ENCODE measurements around the gene BEND5.

DNA sequence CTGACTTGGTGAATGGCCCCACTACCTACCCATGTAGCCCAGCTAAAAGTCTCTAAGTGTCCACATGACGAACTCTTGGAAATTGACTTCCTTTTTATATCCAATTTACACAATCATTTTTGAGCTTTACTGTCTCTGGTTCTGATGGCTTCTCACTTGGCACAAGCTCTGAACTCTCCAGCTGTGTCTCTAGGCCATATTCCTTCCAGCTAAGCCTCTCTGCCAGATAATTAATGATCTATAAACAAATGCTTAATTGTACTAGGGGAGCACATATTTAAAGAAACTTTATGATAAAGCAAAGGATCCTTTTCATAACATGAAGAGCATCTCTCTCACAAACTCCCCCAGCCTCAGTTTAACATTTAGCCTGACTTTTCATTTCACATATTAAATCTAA, 16.3 kb upstream of the BEND5 start:
- TF ChIP-seq POLR2AphosphoS5 (IDR thresholded peaks at IDR 0.05; ENCODE audit: low read depth, low read length) (no peak), SIN3A (IDR thresholded peaks at IDR 0.05; ENCODE audit: borderline replicate concordance, insufficient read depth, low read depth, low read length) (no peak), REST (IDR thresholded peaks at IDR 0.05; ENCODE audit: insufficient read depth in 1 of 2, low read depth in 2 of 2, low read length in 1 of 2) (no peak), TCF7L2 (IDR thresholded peaks at IDR 0.05; ENCODE audit: low read depth, low read length) (no peak)
- TF ChIP-seq, protein P1, sequence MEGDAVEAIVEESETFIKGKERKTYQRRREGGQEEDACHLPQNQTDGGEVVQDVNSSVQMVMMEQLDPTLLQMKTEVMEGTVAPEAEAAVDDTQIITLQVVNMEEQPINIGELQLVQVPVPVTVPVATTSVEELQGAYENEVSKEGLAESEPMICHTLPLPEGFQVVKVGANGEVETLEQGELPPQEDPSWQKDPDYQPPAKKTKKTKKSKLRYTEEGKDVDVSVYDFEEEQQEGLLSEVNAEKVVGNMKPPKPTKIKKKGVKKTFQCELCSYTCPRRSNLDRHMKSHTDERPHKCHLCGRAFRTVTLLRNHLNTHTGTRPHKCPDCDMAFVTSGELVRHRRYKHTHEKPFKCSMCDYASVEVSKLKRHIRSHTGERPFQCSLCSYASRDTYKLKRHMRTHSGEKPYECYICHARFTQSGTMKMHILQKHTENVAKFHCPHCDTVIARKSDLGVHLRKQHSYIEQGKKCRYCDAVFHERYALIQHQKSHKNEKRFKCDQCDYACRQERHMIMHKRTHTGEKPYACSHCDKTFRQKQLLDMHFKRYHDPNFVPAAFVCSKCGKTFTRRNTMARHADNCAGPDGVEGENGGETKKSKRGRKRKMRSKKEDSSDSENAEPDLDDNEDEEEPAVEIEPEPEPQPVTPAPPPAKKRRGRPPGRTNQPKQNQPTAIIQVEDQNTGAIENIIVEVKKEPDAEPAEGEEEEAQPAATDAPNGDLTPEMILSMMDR (IDR thresholded peaks at IDR 0.05): no peak
